ENCODE measurements around the gene PPP1R13L. TPM values are rescaled to one million over a fixed set of nuclear protein-coding genes. Genes with fewer than 3 reads are reported as not detected.

PPP1R13L gene
- total and polyA plus RNA-seq, 5 donors, result 100 to 161 (median 141) TPM

DNA sequence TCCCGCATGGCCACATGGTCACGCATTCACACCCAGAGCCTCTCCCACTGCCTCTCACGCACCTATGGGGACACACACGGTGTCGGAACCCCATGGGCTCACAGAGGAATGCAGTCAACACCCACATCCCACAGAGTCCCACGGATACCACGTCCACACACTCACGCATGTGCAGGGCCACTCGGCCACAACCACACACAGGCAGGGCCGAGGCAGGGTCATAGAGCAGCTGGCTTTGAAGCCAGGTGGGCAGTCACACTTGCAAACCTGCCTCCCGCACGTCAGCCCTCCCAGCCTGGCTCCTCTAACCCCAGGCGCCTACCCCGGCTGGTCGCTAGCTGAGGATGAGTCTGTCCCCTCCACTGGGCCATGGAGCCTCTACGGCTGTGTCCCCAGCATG, 42.6 kb downstream of the PPP1R13L start:
- H3K4me3 ChIP-seq (ENCODE audit: low read length), result no peak overlapping the region
- ATAC-seq, result no peak
- 93% methylated on average over 16 of the region's 16 CpGs for whole genome bisulfite sequencing
- H3K9me3 ChIP-seq (ENCODE audit: control insufficient read depth, low read length), result no peaks in the 10 kb centered on the region
- H3K4me1 ChIP-seq (ENCODE audit: control insufficient read depth, insufficient read depth, low read length), result no peaks in the 10 kb centered on the region
- intact Hi-C loops (cut with DNase I), result no loop called here
- H3K27me3 ChIP-seq (ENCODE audit: control insufficient read depth, insufficient read depth), result no peaks in the 10 kb centered on the region
- no peak for DNase-seq
- H3K27ac ChIP-seq (ENCODE audit: low read length), result no peak overlapping the region

DNA sequence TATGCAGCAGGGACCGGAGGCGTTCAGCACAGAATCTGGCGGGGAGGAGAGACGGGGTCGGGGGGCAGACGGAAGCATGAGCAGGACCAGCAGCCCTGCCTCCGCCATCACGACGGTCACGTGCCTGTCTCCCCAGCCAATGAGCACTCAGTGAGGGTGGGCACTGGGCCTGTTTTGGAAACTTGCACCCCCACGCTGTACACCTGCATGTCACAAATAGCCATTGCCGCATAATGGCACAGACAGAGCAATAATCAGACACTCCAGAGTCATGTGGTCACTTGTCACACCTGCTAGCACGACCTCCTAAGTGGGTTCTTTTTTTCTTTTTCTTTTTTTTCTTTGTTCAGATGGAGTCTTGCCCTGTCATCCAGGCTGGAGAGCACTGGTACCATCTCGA, 43.3 kb downstream of the PPP1R13L start:
- 90% methylated on average over 14 of the region's 14 CpGs for WGBS

DNA sequence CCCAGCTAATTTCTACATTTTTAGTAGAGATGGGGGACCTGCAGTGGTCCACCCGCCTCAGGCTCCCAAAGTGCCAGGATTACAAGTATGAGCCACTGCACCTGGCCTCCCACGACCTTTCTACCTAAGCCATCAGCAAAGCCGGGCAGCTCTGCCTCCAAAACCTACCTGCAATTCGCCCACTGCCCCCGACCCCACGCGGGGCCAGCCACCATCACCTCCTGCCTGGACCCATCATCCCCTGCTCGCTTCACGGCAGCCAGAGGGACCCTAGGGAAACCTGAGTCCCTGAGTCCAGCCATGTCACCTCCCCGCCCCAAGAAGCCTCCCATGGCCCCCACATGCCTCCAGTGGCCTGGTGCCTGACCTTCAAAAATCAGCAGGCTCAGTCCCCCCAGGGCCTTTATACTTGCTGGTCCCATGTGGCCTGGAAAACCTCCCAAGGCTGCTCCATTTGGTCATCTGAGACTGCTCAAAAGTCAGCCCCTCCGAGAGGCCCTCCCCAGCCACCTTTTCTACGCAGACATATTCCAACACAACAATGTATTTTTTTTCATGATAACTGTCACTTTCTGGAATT, 46.6 kb downstream of the PPP1R13L start:
- Histone ChIP-seq H3K4me3 (ENCODE audit: low read length) (no peak overlapping the region), H3K27me3 (ENCODE audit: control insufficient read depth, insufficient read depth) (no peaks in the 10 kb centered on the region), H3K27ac (ENCODE audit: low read length) (no peak overlapping the region), H3K4me1 (ENCODE audit: control insufficient read depth, insufficient read depth, low read length) (no peaks in the 10 kb centered on the region), H3K9me3 (ENCODE audit: control insufficient read depth, low read length) (no peaks in the 10 kb centered on the region)
- 92% methylated on average over 12 of the region's 12 CpGs for WGBS
- no peak for DNase-seq
- ATAC-seq, result no peak
- intact Hi-C loops (cut with DNase I), result no loop called here

More for the DNA sequence above, 43.3 kb downstream of the PPP1R13L start:
- Histone ChIP-seq H3K9me3 (ENCODE audit: control insufficient read depth, low read length) (no peaks in the 10 kb centered on the region), H3K4me1 (ENCODE audit: control insufficient read depth, insufficient read depth, low read length) (no peaks in the 10 kb centered on the region), H3K4me3 (ENCODE audit: low read length) (no peak overlapping the region), H3K27ac (ENCODE audit: low read length) (no peak overlapping the region), H3K27me3 (ENCODE audit: control insufficient read depth, insufficient read depth) (no peaks in the 10 kb centered on the region)
- intact Hi-C loops (cut with DNase I), result no loop called here
- no peak for DNase-seq
- ATAC-seq, result no peak

DNA sequence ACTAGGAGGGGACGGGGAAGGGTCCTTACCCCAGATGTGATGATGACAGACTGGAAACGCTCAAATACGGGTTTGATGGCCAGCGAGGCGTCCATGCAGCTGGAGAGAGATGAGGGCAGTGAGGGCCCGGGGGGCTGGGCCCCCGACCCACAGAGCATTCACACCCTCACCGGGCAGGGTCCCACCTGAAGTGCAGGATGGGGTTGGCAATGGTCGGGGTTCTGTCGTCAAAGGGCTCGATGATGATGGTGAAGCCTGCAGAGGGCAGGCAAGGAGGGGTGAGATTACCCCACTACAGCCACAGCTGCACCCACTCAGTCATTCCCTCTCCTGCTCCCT, 47.5 kb downstream of the PPP1R13L start:
- ATAC-seq (no peak), DNase-seq (no peak)
- H3K27ac ChIP-seq (ENCODE audit: low read length), result no peak overlapping the region
- H3K9me3 ChIP-seq (ENCODE audit: control insufficient read depth, low read length), result no peaks in the 10 kb centered on the region
- WGBS, result 92% methylated on average over 11 of the region's 11 CpGs
- H3K4me1 ChIP-seq (ENCODE audit: control insufficient read depth, insufficient read depth, low read length), result no peaks in the 10 kb centered on the region
- intact Hi-C loops (cut with DNase I), result no loop called here
- no peak overlapping the region for H3K4me3 ChIP-seq (ENCODE audit: low read length)
- H3K27me3 ChIP-seq (ENCODE audit: control insufficient read depth, insufficient read depth), result no peaks in the 10 kb centered on the region

DNA sequence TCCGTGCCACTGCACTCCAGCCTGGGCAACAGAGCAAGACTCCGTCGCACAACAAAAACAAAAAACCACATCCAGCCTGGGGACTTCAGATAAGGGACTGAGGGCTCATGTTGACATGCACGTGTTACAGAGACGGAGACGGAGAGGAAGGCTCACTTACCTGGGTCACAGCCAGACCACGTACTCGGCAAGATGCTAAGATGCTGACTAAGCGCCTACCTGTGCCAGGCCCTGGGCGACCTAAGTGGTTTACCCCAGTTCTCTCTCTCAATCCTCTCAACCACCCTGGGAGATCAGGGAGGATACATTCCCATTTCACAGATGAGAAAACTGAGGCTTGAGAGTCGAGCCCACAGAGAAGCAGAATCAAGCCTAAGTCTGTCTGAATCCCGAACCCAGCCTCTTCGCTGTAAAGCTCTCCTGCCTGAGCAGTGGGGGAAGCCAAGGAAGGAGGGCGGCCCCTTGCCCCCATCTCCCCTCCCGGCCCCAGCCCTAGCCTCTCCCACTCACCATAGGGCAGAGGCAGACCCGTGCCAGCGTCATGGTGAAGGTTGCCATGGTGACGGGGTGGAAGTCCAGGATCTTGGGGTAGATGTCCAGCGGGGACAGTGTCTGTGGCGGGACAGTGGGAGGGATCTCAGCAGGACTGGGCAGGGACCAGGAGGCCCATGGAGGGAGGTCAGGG, 48.0 kb downstream of the PPP1R13L start:
- DNase-seq (no peak), ATAC-seq (no peak)
- no peaks in the 10 kb centered on the region for H3K4me1 ChIP-seq (ENCODE audit: control insufficient read depth, insufficient read depth, low read length)
- intact Hi-C loops (cut with DNase I), result no loop called here
- H3K4me3 ChIP-seq (ENCODE audit: low read length), result no peak overlapping the region
- H3K27ac ChIP-seq (ENCODE audit: low read length), result no peak overlapping the region
- no peaks in the 10 kb centered on the region for H3K9me3 ChIP-seq (ENCODE audit: control insufficient read depth, low read length)
- 91% methylated on average over 20 of the region's 20 CpGs for WGBS
- H3K27me3 ChIP-seq (ENCODE audit: control insufficient read depth, insufficient read depth), result no peaks in the 10 kb centered on the region

DNA sequence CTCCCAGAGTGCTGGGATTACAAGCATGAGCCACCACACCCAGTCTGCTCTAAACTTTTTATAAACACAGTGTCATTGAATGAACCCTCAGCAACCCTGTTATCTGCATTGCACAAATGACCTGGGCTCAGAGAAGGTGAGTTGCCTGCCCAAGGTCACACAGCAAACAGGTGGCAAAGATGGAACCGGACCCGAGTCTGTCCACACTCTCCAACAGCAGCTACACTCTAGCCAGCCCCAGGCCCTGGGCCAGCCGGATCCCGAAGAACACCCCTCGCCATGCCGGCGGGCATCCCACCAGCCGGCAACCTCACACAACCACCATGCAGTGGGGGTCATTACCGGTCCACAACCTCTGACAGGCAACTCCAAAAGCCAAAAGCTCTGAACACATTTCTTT, 49.0 kb downstream of the PPP1R13L start:
- Histone ChIP-seq H3K27ac (ENCODE audit: low read length) (no peak overlapping the region), H3K4me1 (ENCODE audit: control insufficient read depth, insufficient read depth, low read length) (no peaks in the 10 kb centered on the region), H3K27me3 (ENCODE audit: control insufficient read depth, insufficient read depth) (no peaks in the 10 kb centered on the region), H3K4me3 (ENCODE audit: low read length) (no peak overlapping the region), H3K9me3 (ENCODE audit: control insufficient read depth, low read length) (no peaks in the 10 kb centered on the region)
- intact Hi-C loops (cut with DNase I), result no loop called here
- WGBS, result 98% methylated on average over 9 of the region's 9 CpGs
- DNase-seq, result no peak
- ATAC-seq, result no peak

DNA sequence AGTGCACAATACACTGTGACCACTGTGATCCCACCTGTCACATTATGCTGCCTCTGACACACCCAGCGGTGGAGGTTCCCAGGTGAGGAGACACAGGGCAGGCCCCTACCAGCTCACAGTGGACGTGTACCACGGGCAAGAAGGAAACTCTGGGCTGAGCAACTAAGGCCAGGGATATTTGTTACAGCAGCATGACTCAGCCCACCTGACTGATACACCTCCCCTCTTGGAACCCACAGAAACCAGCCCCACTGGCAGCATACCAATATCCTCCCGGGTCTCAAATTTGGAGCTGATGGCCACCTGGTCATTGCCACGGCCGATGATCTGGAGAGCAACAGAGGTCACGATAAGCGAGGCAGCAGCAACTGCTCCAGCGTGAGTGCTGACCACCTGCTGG, 49.5 kb downstream of the PPP1R13L start:
- ATAC-seq (no peak), DNase-seq (no peak)
- H3K9me3 ChIP-seq (ENCODE audit: control insufficient read depth, low read length), result no peaks in the 10 kb centered on the region
- no peaks in the 10 kb centered on the region for H3K4me1 ChIP-seq (ENCODE audit: control insufficient read depth, insufficient read depth, low read length)
- 96% methylated on average over 9 of the region's 9 CpGs for WGBS
- H3K27me3 ChIP-seq (ENCODE audit: control insufficient read depth, insufficient read depth), result no peaks in the 10 kb centered on the region
- intact Hi-C loops (cut with DNase I), result no loop called here
- H3K4me3 ChIP-seq (ENCODE audit: low read length), result no peak overlapping the region
- H3K27ac ChIP-seq (ENCODE audit: low read length), result no peak overlapping the region

DNA sequence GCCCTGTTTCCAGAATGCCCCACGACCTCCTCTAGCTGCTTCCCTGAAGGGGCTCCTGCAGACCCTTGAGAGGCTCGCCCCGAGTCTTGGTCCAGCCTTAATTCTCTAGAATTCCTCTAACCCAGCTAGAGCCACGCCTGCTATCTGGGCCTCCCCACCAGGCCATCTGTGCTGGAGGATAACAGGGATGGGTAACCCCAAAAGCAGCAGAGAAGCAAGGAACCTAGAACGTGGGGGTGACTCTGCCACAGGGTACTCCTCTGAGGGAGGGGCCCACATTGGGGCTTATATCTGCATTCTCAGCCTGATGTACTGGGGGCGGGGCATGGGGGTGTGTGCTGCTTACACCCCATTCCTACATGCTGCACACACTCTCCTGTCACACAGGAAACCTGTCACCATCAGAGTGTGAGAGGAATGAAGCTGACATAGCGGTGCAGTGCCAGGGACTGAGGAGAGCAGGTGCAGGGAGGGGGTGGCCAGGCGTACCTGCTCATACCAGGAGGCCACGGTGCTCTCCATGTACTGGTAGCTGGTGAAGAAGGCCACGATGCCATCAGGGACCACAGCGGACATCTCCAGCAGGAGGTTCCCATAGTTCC, 50.5 kb downstream of the PPP1R13L start:
- intact Hi-C loops (cut with DNase I), result no loop called here
- Histone ChIP-seq H3K4me1 (ENCODE audit: control insufficient read depth, insufficient read depth, low read length) (no peaks in the 10 kb centered on the region), H3K9me3 (ENCODE audit: control insufficient read depth, low read length) (no peaks in the 10 kb centered on the region), H3K4me3 (ENCODE audit: low read length) (no peak overlapping the region), H3K27ac (ENCODE audit: low read length) (no peak overlapping the region), H3K27me3 (ENCODE audit: control insufficient read depth, insufficient read depth) (no peaks in the 10 kb centered on the region)
- ATAC-seq, result no peak
- DNase-seq, result no peak
- WGBS, result 94% methylated on average over 11 of the region's 11 CpGs

DNA sequence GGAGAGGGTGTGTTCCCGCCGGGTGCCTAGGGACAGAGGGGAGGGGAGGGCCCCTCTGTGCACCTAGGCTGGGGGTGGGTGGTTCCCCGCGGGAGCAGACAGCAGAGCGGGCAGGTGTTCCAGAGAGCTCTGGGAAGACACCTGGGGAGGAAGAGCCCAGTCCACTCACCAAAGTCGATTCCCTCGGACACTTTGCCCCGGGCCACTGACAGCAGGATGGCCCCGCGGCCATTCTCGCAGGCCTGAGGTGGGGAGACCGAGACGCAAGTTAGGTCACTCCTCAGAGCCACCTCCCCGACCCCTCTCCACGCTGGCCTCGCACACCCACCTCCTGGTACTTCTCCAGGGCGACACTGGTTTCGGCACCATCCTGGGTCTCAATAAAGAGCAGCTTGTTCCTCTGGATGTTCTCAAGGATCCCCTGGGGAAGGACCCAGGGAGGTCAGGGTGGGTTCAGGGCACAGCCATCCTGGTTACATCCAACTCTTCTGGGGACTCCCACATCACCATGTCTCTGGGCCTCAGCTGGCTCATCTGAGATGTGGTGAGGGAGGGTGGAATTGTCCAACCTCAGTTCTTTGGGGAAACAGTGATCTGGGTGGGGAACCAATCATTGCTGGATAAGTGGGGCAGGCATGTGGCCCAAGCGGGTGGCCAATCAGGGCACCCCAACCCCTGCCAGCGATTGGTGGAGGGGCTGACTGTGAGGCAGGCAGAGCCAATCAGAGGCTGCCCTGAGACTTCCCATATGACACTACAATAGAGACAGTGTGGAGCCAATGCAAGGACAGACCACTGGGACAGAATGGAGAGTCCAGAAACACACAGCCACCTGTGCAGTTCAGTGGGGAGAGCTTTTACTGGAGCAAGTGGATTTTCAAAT, 51.7 kb downstream of the PPP1R13L start:
- 93% methylated on average over 20 of the region's 20 CpGs for WGBS
- no peaks in the 10 kb centered on the region for H3K9me3 ChIP-seq (ENCODE audit: control insufficient read depth, low read length)
- intact Hi-C loops (cut with DNase I), result no loop called here
- DNase-seq, result no peak
- ATAC-seq, result no peak
- no peak overlapping the region for H3K4me3 ChIP-seq (ENCODE audit: low read length)
- H3K27ac ChIP-seq (ENCODE audit: low read length), result no peak overlapping the region
- H3K27me3 ChIP-seq (ENCODE audit: control insufficient read depth, insufficient read depth), result no peaks in the 10 kb centered on the region
- H3K4me1 ChIP-seq (ENCODE audit: control insufficient read depth, insufficient read depth, low read length), result no peaks in the 10 kb centered on the region

DNA sequence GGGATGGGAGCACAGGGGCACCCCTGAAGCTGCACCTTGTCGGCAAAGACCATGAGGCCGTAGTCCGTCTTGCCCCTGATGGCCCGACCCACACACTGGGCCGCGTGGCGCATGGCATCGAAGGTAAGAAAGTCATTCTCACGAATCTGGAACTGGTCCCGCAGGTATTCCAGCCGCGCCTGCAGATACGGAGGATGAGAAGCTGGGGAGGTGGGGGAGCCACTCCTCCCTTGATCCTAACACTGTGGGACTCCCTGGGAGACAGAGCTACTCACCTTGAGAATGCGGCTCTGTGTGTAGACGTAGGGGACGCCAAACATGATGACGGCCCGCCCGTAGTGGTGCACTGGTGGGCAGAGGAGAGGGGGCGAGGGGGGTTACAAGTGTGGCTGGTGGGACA, 52.4 kb downstream of the PPP1R13L start:
- no peaks in the 10 kb centered on the region for H3K9me3 ChIP-seq (ENCODE audit: control insufficient read depth, low read length)
- H3K4me1 ChIP-seq (ENCODE audit: control insufficient read depth, insufficient read depth, low read length), result no peaks in the 10 kb centered on the region
- H3K27me3 ChIP-seq (ENCODE audit: control insufficient read depth, insufficient read depth), result no peaks in the 10 kb centered on the region
- ATAC-seq (no peak), DNase-seq (no peak)
- H3K27ac ChIP-seq (ENCODE audit: low read length), result no peak overlapping the region
- intact Hi-C loops (cut with DNase I), result no loop called here
- 94% methylated on average over 20 of the region's 20 CpGs for WGBS
- no peak overlapping the region for H3K4me3 ChIP-seq (ENCODE audit: low read length)

DNA sequence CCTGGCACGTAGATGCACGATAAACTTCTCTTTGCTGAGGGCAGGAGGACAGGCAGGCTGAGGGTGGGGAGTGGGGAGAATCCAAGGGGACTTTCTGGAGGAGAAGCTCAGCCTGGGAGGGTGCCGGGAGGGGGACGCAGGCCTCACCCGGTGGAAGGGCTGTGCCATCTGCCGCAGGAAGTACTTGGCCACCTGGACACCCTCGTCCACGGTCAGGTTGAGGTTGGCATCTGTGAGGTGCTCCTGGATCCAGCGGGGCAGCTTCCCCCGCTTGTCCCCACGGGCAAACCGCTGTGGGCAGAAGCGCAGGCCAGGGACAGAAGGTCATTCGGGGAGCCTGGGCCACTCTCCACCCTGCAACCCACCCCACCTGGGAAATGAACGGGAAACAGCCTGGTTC, 52.8 kb downstream of the PPP1R13L start:
- intact Hi-C loops (cut with DNase I), result no loop called here
- DNase-seq (no peak), ATAC-seq (no peak)
- Histone ChIP-seq H3K4me1 (ENCODE audit: control insufficient read depth, insufficient read depth, low read length) (no peaks in the 10 kb centered on the region), H3K9me3 (ENCODE audit: control insufficient read depth, low read length) (no peaks in the 10 kb centered on the region), H3K4me3 (ENCODE audit: low read length) (no peak overlapping the region), H3K27ac (ENCODE audit: low read length) (no peak overlapping the region), H3K27me3 (ENCODE audit: control insufficient read depth, insufficient read depth) (no peaks in the 10 kb centered on the region)
- WGBS, result 85% methylated on average over 15 of the region's 15 CpGs
